HepG2 (cell line): ENCODE results near the gene ARPC1A. TPM values are rescaled to one million over a fixed set of nuclear protein-coding genes. Genes with fewer than 3 reads are reported as not detected.

Experiments used
- ATF7-NPFF ChIP-seq: sonication (generic); formaldehyde crosslinking; IDR thresholded peaks from 2 replicates; pipeline ENCODE4 v1.8.1; 2023; ENCODE audit warnings: mild to moderate bottlenecking, low read depth, missing genetic modification reagents, moderate library complexity
- CHCHD3 ChIP-seq: sonication (generic); formaldehyde crosslinking; IDR thresholded peaks from 2 replicates; pipeline ENCODE4 v1.8.0; 2022; ENCODE audit warnings: mild to moderate bottlenecking, missing genetic modification reagents, moderate library complexity
- CREB3 ChIP-seq: sonication (generic); formaldehyde crosslinking; IDR thresholded peaks from 2 replicates; pipeline ENCODE4 v1.5.0; 2020; ENCODE audit warnings: missing genetic modification reagents
- GATAD1 ChIP-seq: IDR thresholded peaks from 2 replicates; pipeline ENCODE4 v1.6.1; 2016; ENCODE audit warnings: missing genetic modification reagents, missing compliant biosample characterization
- JUN ChIP-seq: sonication (generic); formaldehyde crosslinking; IDR thresholded peaks from 2 replicates; pipeline ENCODE4 v1.4.0; 2020; ENCODE audit warnings: mild to moderate bottlenecking, missing genetic modification reagents
- MED8 ChIP-seq: sonication (generic); formaldehyde crosslinking; IDR thresholded peaks from 2 replicates; pipeline ENCODE4 v1.8.1; 2023; ENCODE audit warnings: mild to moderate bottlenecking, missing genetic modification reagents; ENCODE audit not compliant: insufficient replicate concordance
- PAXIP1 ChIP-seq: sonication (generic); formaldehyde crosslinking; conservative IDR thresholded peaks from 2 replicates; pipeline ENCODE4 v1.4.0; 2020; ENCODE audit warnings: mild to moderate bottlenecking, missing genetic modification reagents, moderate library complexity
- PHB2 ChIP-seq: fragments of 450-650 bp; IDR thresholded peaks from 2 replicates; pipeline ENCODE4 v1.6.1; 2018; ENCODE audit not compliant: partially characterized antibody
- REST ChIP-seq, 2 experiments: IDR thresholded peaks; 2 replicates each; pipeline ENCODE4 v1.6.1; 2011 to 2012; ENCODE audit warnings: low read length in 2 of 2, borderline replicate concordance in 1 of 2, low read depth in 1 of 2, mild to moderate bottlenecking in 1 of 2, moderate library complexity in 1 of 2
- ZBTB8A ChIP-seq: sonication (generic); formaldehyde crosslinking; IDR thresholded peaks from 2 replicates; pipeline ENCODE4 v1.4.0; 2020; ENCODE audit warnings: mild to moderate bottlenecking, low read depth, missing genetic modification reagents, borderline replicate concordance
- ZNF18 ChIP-seq: sonication (generic); formaldehyde crosslinking; IDR thresholded peaks from 2 replicates; pipeline ENCODE4 v1.8.0; 2022; ENCODE audit warnings: mild to moderate bottlenecking, missing genetic modification reagents; ENCODE audit not compliant: insufficient replicate concordance
- ZNF44 ChIP-seq: sonication (generic); formaldehyde crosslinking; IDR thresholded peaks from 2 replicates; pipeline ENCODE4 v1.5.1; 2020; ENCODE audit warnings: mild to moderate bottlenecking, missing genetic modification reagents
- ZNF547 ChIP-seq: sonication (generic); formaldehyde crosslinking; IDR thresholded peaks from 2 replicates; pipeline ENCODE4 v1.5.1; 2020; ENCODE audit warnings: mild to moderate bottlenecking, missing genetic modification reagents
- ZNF703 ChIP-seq: sonication (generic); formaldehyde crosslinking; IDR thresholded peaks from 2 replicates; pipeline ENCODE4 v1.5.1; 2020; ENCODE audit warnings: missing genetic modification reagents, mild to moderate bottlenecking, moderate library complexity, borderline replicate concordance
- ZNF737 ChIP-seq: sonication (generic); formaldehyde crosslinking; IDR thresholded peaks from 2 replicates; pipeline ENCODE4 v1.5.0; 2020; ENCODE audit warnings: missing genetic modification reagents, mild to moderate bottlenecking, borderline replicate concordance
- ZNF777 ChIP-seq: sonication (generic); formaldehyde crosslinking; IDR thresholded peaks from 2 replicates; pipeline ENCODE4 v1.4.0; 2020; ENCODE audit warnings: missing genetic modification reagents
- ZSCAN21 ChIP-seq: sonication (generic); formaldehyde crosslinking; IDR thresholded peaks from 2 replicates; pipeline ENCODE4 v1.8.0; 2022; ENCODE audit warnings: mild to moderate bottlenecking, missing genetic modification reagents, moderate library complexity, borderline replicate concordance
- polyA plus RNA-seq, 8 experiments: library from polyadenylated mRNA; depleted of rRNA in 3 of 8; stranded (reverse) in 7 of 8; unstranded in 1 of 8; fragments of >200 nt; fragmentation: Illumina TruSeq in 4 of 8; extraction: Trizol in 4 of 8; gene quantifications; 2 replicates each; pipeline versions ENCODE4 v1.2.1 to v1.2.3, GENCODE V29; 2011 to 2016; ENCODE audit warnings: low read depth in 4 of 8, missing spikeins in 1 of 8, mixed read lengths in 1 of 8; ENCODE audit not compliant: insufficient read depth in 1 of 8
- total RNA-seq, 5 experiments: library from RNA; depleted of rRNA; stranded (reverse); fragments of >200 nt; fragmentation: Illumina TruSeq; extraction: Trizol; gene quantifications; 2 replicates each; pipeline ENCODE4 v1.2.3, GENCODE V29; 2016; ENCODE audit warnings: low read depth in 1 of 5
- TF ChIP-seq, protein P1 (sequence below): sonication (generic); formaldehyde crosslinking; IDR thresholded peaks from 2 replicates; pipeline ENCODE4 v1.4.0; 2020; ENCODE audit warnings: missing genetic modification reagents

Gene ARPC1A
- total and polyA plus RNA-seq, 2 of the 13 experiments (the other 11 are each of a cell fraction or from before 2014, with no cell fraction given), result 44.3 to 88.5 TPM

GRCh38 chr7:99375070-99375807 lies 49.5 kb downstream of the ARPC1A start (continued):
- TF ChIP-seq GATAD1 (CRISPR knock-in tag) (0 out of 2 replicates have a peak, but pooled peaks have one; percentile 31), CREB3 (CRISPR knock-in tag) (no peak), ZNF703 (no peak), CHCHD3 (CRISPR knock-in tag) (no peak), JUN (CRISPR knock-in tag) (no peak), ZNF737 (CRISPR knock-in tag) (no peak), PAXIP1 (peak; percentile 49; the same call in 1 of the 2 replicates), MED8 (CRISPR knock-in tag) (no peak), ZNF18 (no peak), ZNF777 (no peak), ZNF547 (no peak), REST (IDR thresholded peaks at IDR 0.05; ENCODE audit: borderline replicate concordance in 1 of 2, low read depth in 1 of 2, low read length in 2 of 2) (no peak), ZSCAN21 (CRISPR knock-in tag) (no peak), ATF7-NPFF (CRISPR knock-in tag) (peak; percentile 71; the same call in 1 of the 2 replicates), ZNF44 (CRISPR knock-in tag) (no peak), PHB2 (no peak), ZBTB8A (CRISPR knock-in tag) (no peak)
- TF ChIP-seq, protein P1, sequence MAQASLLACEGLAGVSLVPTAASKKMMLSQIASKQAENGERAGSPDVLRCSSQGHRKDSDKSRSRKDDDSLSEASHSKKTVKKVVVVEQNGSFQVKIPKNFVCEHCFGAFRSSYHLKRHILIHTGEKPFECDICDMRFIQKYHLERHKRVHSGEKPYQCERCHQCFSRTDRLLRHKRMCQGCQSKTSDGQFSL (CRISPR knock-in tag), result no peak
